ENCODE measurements around the gene LDAF1.
"Not testable (repeated sequence)": the region's sequence is repeated elsewhere in the genome, so short reads cannot be mapped to it uniquely, and the experiment has no call there.

LDAF1 gene

GRCh38 chr16:21163576-21163975 is 5.1 kb downstream of the LDAF1 start:
- TF ChIP-seq, protein P1, sequence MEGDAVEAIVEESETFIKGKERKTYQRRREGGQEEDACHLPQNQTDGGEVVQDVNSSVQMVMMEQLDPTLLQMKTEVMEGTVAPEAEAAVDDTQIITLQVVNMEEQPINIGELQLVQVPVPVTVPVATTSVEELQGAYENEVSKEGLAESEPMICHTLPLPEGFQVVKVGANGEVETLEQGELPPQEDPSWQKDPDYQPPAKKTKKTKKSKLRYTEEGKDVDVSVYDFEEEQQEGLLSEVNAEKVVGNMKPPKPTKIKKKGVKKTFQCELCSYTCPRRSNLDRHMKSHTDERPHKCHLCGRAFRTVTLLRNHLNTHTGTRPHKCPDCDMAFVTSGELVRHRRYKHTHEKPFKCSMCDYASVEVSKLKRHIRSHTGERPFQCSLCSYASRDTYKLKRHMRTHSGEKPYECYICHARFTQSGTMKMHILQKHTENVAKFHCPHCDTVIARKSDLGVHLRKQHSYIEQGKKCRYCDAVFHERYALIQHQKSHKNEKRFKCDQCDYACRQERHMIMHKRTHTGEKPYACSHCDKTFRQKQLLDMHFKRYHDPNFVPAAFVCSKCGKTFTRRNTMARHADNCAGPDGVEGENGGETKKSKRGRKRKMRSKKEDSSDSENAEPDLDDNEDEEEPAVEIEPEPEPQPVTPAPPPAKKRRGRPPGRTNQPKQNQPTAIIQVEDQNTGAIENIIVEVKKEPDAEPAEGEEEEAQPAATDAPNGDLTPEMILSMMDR (IDR thresholded peaks at IDR 0.05; ENCODE audit: control insufficient read depth, insufficient read depth, low read depth, low read length, missing control alignments): no peak
- no peak for DNase-seq (ENCODE audit: low read depth)
- no peak overlapping the region for H3K4me3 ChIP-seq (ENCODE audit: control insufficient read depth, low read depth, low read length)

- no peak for DNase-seq (ENCODE audit: low read depth)
- no peak overlapping the region for H3K4me3 ChIP-seq (ENCODE audit: control insufficient read depth, low read depth, low read length)
- TF ChIP-seq, protein P1 (IDR thresholded peaks at IDR 0.05; ENCODE audit: control insufficient read depth, insufficient read depth, low read depth, low read length, missing control alignments): no peak
Measured at GRCh38 chr16:21164521-21165168, 6.2 kb downstream of the LDAF1 start.

- no peak for DNase-seq (ENCODE audit: low read depth)
- TF ChIP-seq, protein P1 (IDR thresholded peaks at IDR 0.05; ENCODE audit: control insufficient read depth, insufficient read depth, low read depth, low read length, missing control alignments): no peak
- H3K4me3 ChIP-seq (ENCODE audit: control insufficient read depth, low read depth, low read length): no peak overlapping the region
Measured at GRCh38 chr16:21166561-21166961, 8.1 kb downstream of the LDAF1 start.

- TF ChIP-seq, protein P1 (IDR thresholded peaks at IDR 0.05; ENCODE audit: control insufficient read depth, insufficient read depth, low read depth, low read length, missing control alignments): no peak
- peak; percentile 89 for DNase-seq (ENCODE audit: low read depth)
- H3K4me3 ChIP-seq (ENCODE audit: control insufficient read depth, low read depth, low read length): no peak overlapping the region
Measured at GRCh38 chr16:21167360-21167759, 8.9 kb downstream of the LDAF1 start.

GRCh38 chr16:21167929-21168602 is 9.6 kb downstream of the LDAF1 start:
- no peak for DNase-seq (ENCODE audit: low read depth)
- no peak overlapping the region for H3K4me3 ChIP-seq (ENCODE audit: control insufficient read depth, low read depth, low read length)
- TF ChIP-seq, protein P1 (IDR thresholded peaks at IDR 0.05; ENCODE audit: control insufficient read depth, insufficient read depth, low read depth, low read length, missing control alignments): no peak

DNA sequence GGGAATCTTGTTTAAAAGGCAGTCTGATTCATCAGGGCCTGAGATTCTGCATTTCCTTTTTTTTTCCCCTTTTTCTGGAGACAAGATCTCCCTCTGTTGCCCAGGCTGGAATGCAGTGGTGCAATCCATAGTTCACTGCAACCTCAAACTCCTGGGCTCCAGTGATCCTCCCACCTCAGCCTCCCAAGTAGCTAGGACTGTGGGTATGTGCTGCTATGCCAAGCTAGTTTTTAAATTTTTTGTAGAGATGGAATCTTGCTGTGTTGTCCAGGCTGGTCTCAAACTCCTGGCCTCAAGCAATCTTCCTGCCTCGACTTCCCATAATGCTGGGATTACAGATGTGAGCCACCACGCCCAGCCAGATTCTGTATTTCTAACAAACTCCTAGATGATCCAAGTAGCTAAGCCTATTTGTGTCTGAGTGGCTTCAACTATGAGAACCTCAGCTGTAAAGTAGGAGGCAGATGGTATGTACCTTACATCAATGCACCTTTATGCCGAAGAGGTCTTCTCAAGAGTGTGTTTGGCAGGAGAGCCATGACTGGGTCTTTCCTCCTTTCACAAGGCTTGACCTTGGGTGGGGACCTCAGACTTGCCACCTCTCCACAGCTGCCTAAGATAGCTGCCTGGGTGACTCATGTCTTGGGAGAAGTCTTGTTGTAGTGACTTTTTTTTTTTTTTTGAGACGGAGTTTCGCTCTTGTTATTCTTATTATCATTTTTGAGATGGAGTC is 10.9 kb downstream of the LDAF1 start:
- no peak for DNase-seq (ENCODE audit: low read depth)
- H3K4me3 ChIP-seq (ENCODE audit: control insufficient read depth, low read depth, low read length): no peak overlapping the region
- TF ChIP-seq, protein P1 (IDR thresholded peaks at IDR 0.05; ENCODE audit: control insufficient read depth, insufficient read depth, low read depth, low read length, missing control alignments): no peak

- not testable (repeated sequence) for DNase-seq (ENCODE audit: low read depth); H3K4me3 ChIP-seq (ENCODE audit: control insufficient read depth, low read depth, low read length)
Measured at GRCh38 chr16:21170116-21170515, 11.6 kb downstream of the LDAF1 start.
